ENCODE data around the gene EMX2.

- no peak for TF ChIP-seq CTCF (IDR thresholded peaks at IDR 0.05)
- TF ChIP-seq POLR2A (IDR thresholded peaks at IDR 0.05) = no peak
Observed at GRCh38 chr10:117552701-117553141, 10.2 kb downstream of the EMX2 start.
